Retina (tissue), 1 donor: ENCODE measurements around the gene ARHGAP6.
"Not testable (repeated sequence)": the region's sequence is repeated elsewhere in the genome, so short reads cannot be mapped to it uniquely, and the experiment has no call there.

Source experiments
- DNase-seq: peaks from one replicate; pipeline ENCODE4 v3.0.0-alpha.2; 2016

Gene ARHGAP6

DNA sequence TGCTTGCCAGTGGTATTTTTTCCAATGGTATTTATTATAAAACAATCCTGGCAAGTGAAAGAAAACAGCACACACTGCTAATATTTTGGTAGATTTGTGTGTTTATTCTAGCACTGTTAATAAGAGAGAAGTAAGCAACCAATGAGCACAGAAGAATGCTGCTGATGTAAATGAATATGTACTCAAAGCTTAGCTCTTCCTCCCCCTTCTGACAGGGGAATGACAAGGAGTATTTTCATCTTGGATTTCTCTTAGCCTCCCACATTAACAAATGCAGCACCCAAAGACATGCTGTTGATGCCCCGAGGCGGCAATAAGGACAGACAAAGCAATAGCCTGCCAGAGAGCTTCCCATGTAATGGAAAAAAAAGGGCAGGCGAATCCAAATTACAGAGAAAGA, 18.6 kb downstream of the ARHGAP6 start:
- DNase-seq, result no peak

DNA sequence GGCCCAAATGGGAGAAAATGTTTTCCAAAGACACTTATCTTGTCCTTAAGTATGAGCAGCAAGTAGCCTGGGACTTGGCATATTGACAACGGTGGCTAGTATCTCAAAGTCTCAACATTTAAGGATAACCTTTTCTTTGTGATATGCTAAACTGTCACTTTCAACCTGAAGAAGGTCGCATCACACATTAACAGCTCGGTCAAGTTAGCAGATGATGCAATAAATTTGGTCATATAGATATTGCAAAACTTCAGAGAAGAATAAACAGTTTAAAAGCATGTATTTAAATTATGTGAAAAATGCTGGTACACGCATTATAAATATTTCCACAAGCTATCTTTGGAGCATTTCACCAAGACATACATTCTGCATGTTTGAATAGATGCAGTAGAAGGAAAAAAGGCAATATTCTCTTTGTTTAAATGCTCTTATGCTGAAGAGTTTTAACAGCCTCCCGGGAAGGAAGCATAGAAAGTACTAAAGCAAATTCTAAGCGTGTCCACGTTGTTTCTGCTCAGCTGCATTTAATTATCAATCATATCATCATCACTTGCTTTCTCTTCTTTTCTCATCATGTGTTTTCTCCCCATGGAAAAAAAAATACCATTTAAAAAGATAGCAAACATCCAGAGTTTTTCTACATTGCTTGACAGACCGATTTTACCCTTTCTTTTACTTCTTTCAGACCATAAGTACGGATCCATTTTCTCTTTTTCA, 24.2 kb downstream of the ARHGAP6 start:
- DNase-seq, result no peak

DNA sequence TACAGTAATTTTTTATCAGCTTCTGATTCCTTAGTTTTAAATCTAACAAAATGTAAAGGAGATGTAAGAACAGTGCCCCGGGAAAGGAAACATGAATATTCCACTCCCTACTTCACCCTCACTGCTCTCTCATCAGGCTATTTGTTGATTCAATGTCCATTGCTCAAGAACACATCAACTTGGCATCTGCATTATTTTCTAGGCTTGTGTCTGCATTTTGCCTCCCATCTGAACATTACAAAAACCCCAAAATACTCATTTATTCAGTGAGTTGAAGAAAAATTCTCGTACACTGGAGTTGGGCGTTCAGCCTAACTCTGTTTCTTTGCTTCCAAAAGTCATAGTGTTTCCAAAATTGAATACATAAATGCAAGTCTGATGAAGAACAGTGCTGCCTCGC, 25.6 kb downstream of the ARHGAP6 start:
- no peak for DNase-seq

DNA sequence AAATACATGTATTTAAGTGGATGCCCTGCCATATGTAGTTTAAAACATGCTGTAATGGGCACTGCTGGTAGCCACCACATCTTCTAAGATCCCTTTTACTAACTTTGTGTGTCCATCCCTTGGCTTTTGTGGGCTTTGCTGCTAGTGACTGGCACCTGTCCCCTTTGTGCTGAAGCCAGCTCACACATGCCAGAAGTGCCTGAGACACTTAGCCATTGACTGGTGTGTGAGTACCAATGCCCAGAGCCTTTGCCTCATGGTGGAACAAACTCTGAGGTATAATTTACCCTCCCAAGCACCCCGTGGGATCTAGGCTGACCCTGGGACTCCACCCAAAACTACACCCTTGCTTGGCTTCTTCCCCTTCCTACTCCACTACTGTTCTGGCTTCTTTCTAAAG, 33.0 kb downstream of the ARHGAP6 start:
- peak; percentile 2 for DNase-seq

DNA sequence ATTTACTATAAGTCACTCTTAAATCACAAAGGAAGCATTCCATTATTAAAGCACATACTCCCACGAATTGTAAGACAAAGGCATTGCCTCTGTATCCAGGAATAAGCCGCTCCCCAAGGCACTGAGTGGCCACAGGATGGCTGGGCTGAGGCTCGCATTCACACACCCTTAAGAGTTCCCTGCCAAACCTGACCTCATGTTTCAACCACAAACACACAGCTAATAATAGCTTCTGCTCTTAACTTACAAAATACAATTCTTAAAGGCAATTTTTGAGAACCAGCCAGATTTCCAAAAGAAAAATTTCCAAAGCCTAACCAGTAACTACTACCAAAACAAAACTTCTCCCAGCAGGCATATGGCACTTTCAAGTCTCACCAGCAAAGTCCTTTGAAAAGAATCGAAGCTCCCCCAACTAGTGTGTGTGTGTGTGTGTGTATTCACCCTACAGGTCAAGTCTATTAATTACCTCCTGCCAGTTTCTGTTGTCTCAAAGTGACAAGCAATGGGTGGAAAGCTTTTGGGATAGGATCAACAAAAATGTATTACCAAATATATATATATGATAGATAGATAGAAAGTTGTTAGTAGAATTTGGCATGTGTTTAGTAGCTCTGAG, 36.0 kb downstream of the ARHGAP6 start:
- DNase-seq, result no peak

DNA sequence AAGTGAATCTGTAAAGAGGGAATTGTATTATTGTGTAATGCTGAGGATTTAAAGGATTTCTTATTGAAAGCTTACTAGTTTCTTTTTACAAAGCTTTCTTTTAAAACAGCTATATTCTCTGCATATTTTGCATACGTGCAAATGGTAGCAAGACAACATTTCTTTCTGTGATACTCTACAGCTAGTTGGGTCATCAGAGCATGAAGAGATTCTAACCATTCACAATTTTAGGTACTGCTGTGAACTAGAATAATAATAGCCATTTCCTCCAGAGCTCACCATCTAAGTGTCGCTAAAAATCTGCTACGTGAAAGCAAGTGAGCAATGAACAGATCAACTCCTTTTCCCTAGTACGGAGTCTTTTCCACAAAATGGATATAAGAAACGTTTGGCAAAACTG, 37.3 kb downstream of the ARHGAP6 start:
- no peak for DNase-seq

DNA sequence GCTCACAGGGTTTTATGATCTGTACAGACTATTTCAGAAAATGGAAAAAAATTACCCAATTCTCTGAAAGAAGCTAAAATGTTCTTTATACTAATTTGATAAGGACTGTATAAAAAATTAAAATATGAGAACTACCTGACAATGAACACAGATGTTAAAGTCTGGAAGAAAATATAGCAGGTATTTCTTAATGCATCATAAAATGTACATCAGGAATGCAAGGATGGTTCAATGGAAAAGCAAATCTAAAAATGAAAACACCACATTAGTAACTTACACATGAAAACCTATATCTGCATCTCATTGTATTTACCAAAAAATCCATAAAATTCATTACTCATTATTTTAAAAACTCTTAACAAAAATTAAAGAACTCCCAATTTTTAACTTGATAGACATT, 39.4 kb downstream of the ARHGAP6 start:
- no peak for DNase-seq

DNA sequence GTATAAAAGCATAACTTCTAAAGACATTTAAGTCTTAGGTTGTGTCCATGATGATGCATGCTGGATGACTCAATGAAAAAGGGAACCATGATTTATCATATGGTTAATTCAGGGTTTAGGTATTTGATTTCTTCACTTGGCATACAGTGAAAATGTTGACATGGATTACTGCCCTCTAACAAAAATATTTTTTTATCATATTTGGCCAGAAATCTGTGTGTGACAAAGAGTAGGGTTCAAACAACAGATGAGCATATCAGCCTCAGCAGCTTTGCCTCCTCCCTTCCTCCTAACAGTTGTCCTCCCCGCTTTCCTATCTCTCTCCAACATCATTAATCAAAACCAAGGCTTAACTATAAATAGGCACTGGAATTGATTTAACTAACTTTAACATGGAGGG, 46.3 kb downstream of the ARHGAP6 start:
- no peak for DNase-seq

DNA sequence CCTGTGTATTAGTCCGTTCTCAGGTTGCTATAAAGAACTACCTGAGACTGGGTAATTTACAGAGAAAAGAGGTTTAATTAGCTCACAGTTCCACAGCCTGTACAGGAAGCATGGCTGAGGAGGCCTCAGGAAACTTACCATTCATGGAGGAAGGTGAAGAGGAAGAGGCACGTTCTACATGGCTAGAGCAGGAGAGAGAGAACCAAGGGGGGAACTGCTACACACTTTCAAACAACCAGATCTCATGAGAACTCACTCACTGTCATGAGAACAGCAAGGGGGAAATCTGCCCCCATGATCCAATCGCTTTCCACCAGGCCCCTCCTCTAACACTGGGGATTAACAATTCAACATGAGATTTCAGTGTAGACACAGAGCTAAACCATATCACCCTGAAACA, 51.5 kb downstream of the ARHGAP6 start:
- DNase-seq, result not testable (repeated sequence)

DNA sequence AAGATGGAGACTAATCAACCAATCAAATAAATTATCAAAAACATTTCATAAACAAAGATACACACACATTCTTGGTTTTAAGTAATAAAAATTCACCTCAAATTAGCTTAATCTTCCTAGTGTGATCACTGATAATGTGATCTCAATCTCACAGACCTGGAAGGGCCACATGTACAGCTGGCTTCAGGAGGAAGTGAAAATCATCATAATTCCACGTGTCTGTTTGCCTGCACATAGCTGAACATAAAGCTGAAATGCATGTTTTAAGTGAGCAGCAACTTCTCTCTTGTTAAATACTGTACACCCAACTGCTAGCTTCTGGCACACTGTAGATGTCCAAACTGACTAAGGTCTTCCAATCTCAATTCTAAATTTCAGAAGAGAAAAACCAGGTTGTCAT, 53.8 kb downstream of the ARHGAP6 start:
- DNase-seq, result no peak

DNA sequence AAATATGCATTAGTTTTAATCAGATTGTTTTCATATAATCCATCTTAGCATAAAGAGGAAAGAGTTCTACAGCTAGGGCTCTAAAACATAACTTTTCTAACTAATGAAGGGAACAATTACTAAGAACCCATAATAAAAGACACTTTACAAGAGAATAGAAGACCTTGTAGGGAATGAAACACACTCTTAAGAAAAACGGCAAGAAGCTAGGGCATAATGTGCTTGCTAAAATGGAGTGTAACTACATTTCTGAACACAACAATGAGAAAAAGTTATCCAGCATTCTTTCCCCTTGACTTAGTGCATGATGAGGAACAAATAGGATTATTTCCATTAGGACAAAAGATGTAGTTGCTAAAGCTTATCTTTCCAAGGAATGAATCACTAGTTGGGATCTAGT, 54.6 kb downstream of the ARHGAP6 start:
- no peak for DNase-seq

DNA sequence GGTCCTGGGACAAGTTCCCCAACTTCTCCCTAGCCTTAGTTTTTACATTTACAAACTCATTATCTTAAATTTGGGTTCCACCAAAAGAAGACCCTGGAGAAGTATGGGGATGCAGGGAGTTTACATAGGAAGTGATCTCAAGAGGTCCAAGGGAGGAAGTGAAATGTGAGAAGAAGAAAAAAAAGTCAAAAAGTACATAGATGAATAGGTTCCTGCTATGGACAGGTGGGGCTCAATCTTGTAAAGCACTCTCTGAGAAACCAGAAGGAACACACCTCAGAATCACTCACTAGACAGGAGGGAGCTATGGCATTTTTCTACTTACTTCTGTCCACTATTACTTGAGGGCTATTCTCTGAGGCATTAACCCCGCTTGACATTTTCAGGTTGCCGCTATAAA, 56.6 kb downstream of the ARHGAP6 start:
- no peak for DNase-seq

DNA sequence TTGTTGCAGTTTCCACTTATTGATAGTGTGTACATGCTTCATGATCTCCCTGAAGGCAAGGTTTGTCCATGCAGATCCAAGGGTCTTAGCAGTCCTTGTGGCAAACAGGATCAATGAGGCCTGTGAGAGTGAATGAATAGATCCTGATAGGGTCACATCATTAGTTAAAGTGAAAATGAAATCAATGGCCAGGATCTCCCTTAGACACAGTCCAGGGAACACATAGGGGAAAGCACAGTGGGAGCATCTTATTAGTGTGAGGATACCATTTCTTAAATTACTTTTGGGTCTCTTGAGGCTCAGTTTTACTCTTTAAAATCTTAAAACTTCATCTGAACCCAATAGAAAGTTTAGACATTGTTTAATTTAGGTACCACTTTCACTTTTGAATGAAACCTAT, 59.3 kb downstream of the ARHGAP6 start:
- no peak for DNase-seq

DNA sequence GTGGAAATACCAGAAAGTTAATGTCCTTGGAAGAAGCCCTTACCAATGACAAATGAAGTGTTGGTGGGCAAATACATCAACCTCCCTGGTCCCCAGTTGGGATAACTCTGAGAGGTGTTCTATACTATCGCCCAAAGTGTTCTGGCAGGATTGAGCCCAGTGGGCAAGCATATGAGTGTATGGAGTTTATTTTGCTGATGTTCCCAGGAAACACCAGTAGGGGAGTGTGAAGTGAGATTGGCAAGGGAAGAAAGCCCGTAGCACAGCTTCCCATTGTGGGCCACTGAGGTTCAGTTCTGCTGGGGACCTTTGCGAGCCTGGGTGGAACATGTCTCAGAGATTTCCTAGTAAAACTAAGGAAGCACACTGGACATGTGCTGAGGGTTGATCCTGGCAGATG, 65.1 kb downstream of the ARHGAP6 start:
- DNase-seq, result no peak

DNA sequence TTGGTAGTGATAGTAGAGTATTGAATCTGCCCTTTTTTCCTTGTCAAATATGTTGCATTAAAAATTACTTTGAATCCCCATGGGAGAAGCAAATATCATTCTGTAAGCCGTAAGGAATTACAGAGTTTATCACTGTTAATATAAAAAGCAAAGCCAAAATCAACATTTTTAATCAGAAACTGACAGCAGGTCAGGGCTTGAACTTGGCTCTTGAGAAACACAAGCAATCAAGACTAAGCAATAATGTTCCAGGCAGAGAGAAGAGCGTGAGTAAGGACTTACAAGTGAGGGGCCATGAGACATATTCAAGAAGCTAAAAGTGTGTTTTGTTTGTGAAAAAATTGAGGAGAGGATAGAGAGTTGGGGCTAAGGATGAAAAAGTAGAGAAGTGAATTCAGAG, 68.2 kb downstream of the ARHGAP6 start:
- DNase-seq, result no peak

DNA sequence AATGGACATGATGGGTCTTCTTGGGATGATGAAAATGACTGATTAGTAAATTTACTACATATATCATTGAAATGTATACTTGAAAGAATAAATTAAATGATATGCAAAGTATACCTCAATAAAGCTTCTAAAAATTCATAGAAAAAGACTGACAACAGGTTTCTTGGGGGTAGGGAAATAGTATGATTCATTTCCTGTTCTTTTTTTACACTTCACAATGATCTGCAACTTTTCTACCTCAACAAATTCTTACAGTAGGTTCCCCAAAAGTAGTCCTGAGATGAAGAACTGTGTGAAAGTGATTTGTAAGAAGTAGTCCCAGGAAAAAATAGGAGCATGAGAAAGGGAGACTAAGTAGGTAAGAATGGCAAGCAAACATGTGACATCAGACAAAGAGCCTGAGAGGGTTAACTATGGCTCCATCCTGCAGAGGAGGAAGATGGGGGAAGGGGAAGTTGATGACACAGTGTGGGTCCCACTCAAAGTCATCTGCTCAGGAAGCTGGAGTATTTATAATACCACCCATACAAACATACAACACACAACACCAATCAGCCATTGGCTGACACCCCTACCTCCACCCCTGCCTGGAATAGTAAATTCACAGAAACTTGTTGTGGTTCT, 73.9 kb downstream of the ARHGAP6 start:
- DNase-seq, result no peak

DNA sequence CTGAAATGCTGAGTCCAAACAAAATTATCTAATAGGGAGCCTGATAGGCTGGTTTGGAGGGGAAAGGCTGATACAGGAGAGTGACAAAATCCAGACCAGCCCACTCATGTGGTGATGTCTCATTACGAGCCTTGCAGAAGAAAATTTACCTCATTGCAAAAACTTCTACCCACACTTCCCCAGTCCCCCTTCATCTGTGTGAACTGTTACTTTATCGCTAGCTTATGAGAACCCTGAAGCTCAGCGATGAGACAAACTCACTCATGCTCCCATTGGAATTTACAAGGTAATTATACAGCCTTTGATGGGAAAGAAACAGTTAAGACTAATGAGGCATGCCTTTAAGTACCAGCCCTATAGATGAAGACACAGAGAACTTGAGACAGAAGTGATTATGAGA, 76.1 kb downstream of the ARHGAP6 start:
- DNase-seq, result no peak

DNA sequence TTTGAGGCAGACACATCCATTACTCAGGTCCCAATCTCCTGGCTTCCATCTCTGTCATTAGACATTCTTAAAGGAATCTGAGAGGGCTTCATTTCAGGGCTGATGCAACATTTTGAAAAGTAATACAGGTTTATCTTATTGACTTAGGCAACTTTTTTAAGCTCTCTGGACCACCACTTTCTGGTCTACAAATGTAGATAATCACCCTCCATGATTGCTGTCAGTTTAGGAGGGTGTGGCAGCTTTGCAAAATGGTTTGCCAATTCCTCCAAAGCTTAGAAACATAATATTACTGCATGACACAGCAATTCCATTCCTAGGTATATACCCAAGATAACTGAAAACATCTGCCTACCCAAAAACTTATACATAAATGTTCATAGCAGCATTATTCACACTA, 77.6 kb downstream of the ARHGAP6 start:
- no peak for DNase-seq

DNA sequence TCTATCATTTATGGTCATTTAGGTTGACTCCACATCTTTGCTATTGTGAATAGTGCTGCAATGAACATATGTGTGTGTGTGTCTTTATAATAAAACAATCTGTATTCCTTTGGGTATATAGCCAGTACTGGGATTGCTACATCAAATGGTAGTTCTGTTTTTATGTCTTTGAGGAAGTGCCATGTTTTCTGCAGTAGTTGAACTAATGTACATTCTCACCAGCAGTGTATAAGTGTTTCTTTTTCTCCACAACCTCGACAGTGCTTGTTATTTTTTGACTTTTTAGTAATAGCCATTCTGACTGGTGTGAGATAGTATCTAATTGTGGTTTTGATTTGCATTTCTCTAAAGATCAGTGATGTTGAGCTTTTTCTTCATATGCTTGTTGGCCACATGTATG, 80.5 kb downstream of the ARHGAP6 start:
- no peak for DNase-seq

DNA sequence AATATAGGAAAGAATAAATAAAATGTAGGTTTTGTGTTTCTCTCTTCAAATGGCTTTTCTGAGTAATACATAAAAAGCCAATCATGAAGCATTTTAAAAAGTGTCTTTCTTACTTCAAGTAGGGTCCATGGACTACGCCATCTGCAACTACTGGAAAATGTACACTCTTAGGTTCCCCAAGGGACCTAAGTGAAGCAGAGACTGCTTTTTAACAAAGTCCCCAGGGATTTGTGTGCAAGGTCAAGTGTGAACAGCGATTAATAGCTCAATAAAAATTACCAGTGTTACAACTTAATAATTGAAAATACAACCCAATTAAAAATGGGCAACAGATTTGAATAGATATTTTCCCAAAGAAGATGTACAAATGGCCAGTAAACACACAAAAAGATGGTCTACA, 84.9 kb downstream of the ARHGAP6 start:
- no peak for DNase-seq

DNA sequence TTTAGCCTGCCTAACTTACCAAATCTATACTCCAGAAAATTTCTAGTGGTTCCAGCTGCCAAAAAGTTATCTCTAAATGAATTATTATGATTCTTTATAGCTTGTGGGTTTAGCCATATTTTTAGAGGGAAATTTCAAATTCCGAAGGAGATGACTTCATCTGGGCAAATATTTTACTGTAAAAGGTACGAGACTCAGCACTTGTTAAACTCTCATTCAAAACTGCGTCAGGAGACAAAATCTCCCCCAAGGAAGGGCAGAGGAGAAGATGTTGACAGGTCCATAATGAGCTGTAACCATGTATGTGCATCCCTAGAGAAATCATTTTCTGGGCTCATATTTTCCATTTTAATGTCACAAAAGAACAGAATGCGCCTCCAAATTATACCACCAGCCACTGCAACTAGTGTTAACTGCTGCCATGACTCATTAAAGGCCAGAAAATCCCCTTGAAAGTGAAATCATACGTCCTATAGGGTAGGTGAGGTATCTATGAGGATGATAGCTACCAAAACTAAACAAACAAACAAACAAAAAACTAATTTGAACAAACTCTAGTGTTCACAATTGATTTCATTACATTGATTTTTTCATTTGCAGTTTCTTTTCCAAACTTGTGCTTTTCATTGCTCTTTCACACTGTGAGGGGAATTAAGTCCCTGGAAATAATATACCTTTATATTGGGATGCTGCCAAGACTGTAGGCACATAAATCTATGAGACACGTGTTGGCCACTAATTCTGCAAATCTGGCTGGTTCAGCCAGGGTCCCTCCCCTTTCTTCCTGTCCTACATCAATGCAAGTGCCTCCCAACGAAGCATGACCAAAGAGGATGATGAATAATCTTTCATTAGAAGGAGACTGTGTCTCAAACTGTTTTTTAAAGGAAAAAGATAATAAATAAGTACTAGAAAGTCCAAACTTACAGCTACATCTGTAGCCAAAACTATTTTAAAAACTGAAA, 85.8 kb downstream of the ARHGAP6 start:
- DNase-seq, result no peak

DNA sequence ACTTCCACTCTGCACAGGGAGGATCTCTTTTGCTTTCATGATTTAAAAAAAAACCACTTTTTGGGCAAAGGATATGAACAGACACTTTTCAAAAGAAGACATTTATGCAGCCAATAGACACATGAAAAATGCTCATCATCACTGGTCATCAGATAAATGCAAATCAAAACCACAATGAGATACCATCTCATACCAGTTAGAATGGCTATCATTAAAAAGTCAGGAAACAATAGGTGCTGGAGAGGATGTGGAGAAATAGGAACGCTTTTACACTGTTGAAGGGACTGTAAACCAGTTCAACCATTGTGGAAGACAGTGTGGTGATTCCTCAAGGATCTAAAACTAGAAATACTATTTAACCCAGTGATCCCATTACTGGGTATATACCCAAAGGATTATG, 87.4 kb downstream of the ARHGAP6 start:
- not testable (repeated sequence) for DNase-seq

DNA sequence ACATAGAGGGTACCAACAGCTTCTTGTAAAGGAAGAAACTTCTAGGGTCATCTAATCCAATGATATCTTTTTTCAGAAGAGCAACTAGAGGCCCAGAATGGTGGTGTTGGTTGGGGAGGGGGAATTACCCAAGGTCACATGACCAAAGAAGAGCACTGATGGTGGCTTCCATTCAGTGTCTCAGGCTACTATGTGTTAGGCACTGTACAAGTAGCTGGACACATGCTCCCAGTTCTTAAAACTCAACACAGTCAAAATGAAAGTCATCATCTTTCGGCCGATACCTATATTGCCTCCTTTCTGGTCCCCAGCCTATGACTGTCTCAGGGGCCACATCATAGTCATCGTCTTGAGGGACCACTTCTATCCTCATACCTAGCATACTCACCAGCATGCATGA, 88.1 kb downstream of the ARHGAP6 start:
- DNase-seq, result no peak
